Measurements from ENCODE around the gene VWA2.
"Not testable (repeated sequence)": the region's sequence is repeated elsewhere in the genome, so short reads cannot be mapped to it uniquely, and the experiment has no call there.

The VWA2 gene

GRCh38 chr10:114320249-114321116 lies 81.4 kb downstream of the VWA2 start:
- DNase-seq: no peak

GRCh38 chr10:114322344-114322743 lies 83.3 kb downstream of the VWA2 start:
- no peak for DNase-seq

- DNase-seq: no peak
Measured at GRCh38 chr10:114323023-114323422, 84.0 kb downstream of the VWA2 start.

GRCh38 chr10:114326795-114327194 lies 87.7 kb downstream of the VWA2 start:
- no peak for DNase-seq

- DNase-seq: no peak
Measured at GRCh38 chr10:114327537-114328440, 88.7 kb downstream of the VWA2 start.

GRCh38 chr10:114328441-114328812 lies 89.4 kb downstream of the VWA2 start:
- no peak for DNase-seq

GRCh38 chr10:114328874-114329273 lies 89.8 kb downstream of the VWA2 start:
- no peak for DNase-seq

GRCh38 chr10:114329634-114330365 lies 90.7 kb downstream of the VWA2 start:
- DNase-seq: no peak

- DNase-seq: no peak
Measured at GRCh38 chr10:114332301-114333192, 93.5 kb downstream of the VWA2 start.

- DNase-seq: not testable (repeated sequence)
Measured at GRCh38 chr10:114333441-114333840, 94.4 kb downstream of the VWA2 start.

GRCh38 chr10:114334301-114334700 lies 95.2 kb downstream of the VWA2 start:
- no peak for DNase-seq

- no peak for DNase-seq
Measured at GRCh38 chr10:114335614-114336013, 96.6 kb downstream of the VWA2 start.

GRCh38 chr10:114336823-114337509 lies 97.9 kb downstream of the VWA2 start:
- DNase-seq: no peak

GRCh38 chr10:114337510-114338462 lies 98.7 kb downstream of the VWA2 start:
- DNase-seq: no peak

GRCh38 chr10:114340816-114341215 lies 101.8 kb downstream of the VWA2 start:
- DNase-seq: no peak
